Left renal pelvis (tissue), 4 donors: ENCODE data around the gene ANO9. TPM values are rescaled to one million over a fixed set of nuclear protein-coding genes. Genes with fewer than 3 reads are reported as not detected.
"Not testable (repeated sequence)": the region's sequence is repeated elsewhere in the genome, so short reads cannot be mapped to it uniquely, and the experiment has no call there.

ENCODE experiments used
- DNase-seq, 4 donors: peaks; one replicate each; pipeline ENCODE4 v3.0.0-alpha.2; 2013; ENCODE audit warnings: low read depth in 4 of 4, low spot score in 3 of 4
- polyA plus RNA-seq, 4 donors: library from polyadenylated mRNA; unstranded; fragments of 120-200 nt; gene quantifications; one replicate each; pipeline ENCODE4 v1.2.1, GENCODE V29; 2013; ENCODE audit not compliant: insufficient read length in 4 of 4

The ANO9 gene
- polyA plus RNA-seq, 4 donors: 0.72 to 14.7 (median 9.9) TPM

- DNase-seq: no peak
Measured at GRCh38 chr11:472816-473215, 31.0 kb upstream of the ANO9 start.

- DNase-seq: no peak
Measured at GRCh38 chr11:472272-472671, 30.5 kb upstream of the ANO9 start.

- DNase-seq: no peak
Measured at GRCh38 chr11:471468-472145, 29.8 kb upstream of the ANO9 start.

GRCh38 chr11:469684-470560 lies 28.1 kb upstream of the ANO9 start:
- DNase-seq: no peak

- not testable (repeated sequence) for DNase-seq
Measured at GRCh38 chr11:469026-469683, 27.3 kb upstream of the ANO9 start.

GRCh38 chr11:468493-468892 lies 26.7 kb upstream of the ANO9 start:
- no peak for DNase-seq

GRCh38 chr11:468036-468435 lies 26.2 kb upstream of the ANO9 start:
- no peak for DNase-seq

- DNase-seq: no peak
Measured at GRCh38 chr11:465896-466530, 24.2 kb upstream of the ANO9 start.

- no peak for DNase-seq
Measured at GRCh38 chr11:464316-464715, 22.5 kb upstream of the ANO9 start.

GRCh38 chr11:462107-462890 lies 20.5 kb upstream of the ANO9 start:
- no peak for DNase-seq

GRCh38 chr11:461626-462025 lies 19.8 kb upstream of the ANO9 start:
- DNase-seq: no peak

GRCh38 chr11:460331-461199 lies 18.8 kb upstream of the ANO9 start:
- DNase-seq: no peak

- DNase-seq: no peak
Measured at GRCh38 chr11:459511-460220, 17.9 kb upstream of the ANO9 start.

GRCh38 chr11:457111-457760 lies 15.4 kb upstream of the ANO9 start:
- DNase-seq: no peak

- no peak for DNase-seq
Measured at GRCh38 chr11:456533-456932, 14.7 kb upstream of the ANO9 start.

GRCh38 chr11:455566-456147 lies 13.8 kb upstream of the ANO9 start:
- no peak for DNase-seq

GRCh38 chr11:454801-455565 lies 13.2 kb upstream of the ANO9 start:
- no peak for DNase-seq
